ENCODE measurements around the gene SLC25A26.

Gene SLC25A26

GRCh38 chr3:66370179-66370578 is 149.4 kb downstream of the SLC25A26 start:
- Histone ChIP-seq H3K9me3 (ENCODE audit: severe bottlenecking) (no peaks in the 10 kb centered on the region), H3K27ac (no peak overlapping the region), H3K4me3 (ENCODE audit: low read depth, low read length) (no peak overlapping the region), H3K36me3 (no peaks in the 10 kb centered on the region; the same call in 1 of the 2 replicates), H3K27me3 (ENCODE audit: insufficient read depth, low read depth, severe bottlenecking) (no peaks in the 10 kb centered on the region)
- TF ChIP-seq CTCF (IDR thresholded peaks at IDR 0.05; ENCODE audit: low read depth, low read length), result no peak
- DNase-seq, result no peak

- Histone ChIP-seq H3K27ac (no peak overlapping the region), H3K27me3 (ENCODE audit: insufficient read depth, low read depth, severe bottlenecking) (no peaks in the 10 kb centered on the region), H3K36me3 (no peaks in the 10 kb centered on the region; the same call in 1 of the 2 replicates), H3K4me3 (ENCODE audit: low read depth, low read length) (no peak overlapping the region), H3K9me3 (ENCODE audit: severe bottlenecking) (no peaks in the 10 kb centered on the region)
- TF ChIP-seq CTCF (IDR thresholded peaks at IDR 0.05; ENCODE audit: low read depth, low read length), result no peak
- DNase-seq, result no peak
These were observed 150.6 kb downstream of the SLC25A26 start for GRCh38 chr3:66371432-66371831.

- DNase-seq, result peak; percentile 58
- H3K27me3 ChIP-seq (ENCODE audit: insufficient read depth, low read depth, severe bottlenecking), result no peaks in the 10 kb centered on the region
- H3K36me3 ChIP-seq, result peaks cover 3% of the 10 kb centered on the region
- H3K27ac ChIP-seq, result no peak overlapping the region
- H3K4me3 ChIP-seq (ENCODE audit: low read depth, low read length), result no peak overlapping the region
- no peaks in the 10 kb centered on the region for H3K9me3 ChIP-seq (ENCODE audit: severe bottlenecking)
- TF ChIP-seq CTCF (IDR thresholded peaks at IDR 0.05; ENCODE audit: low read depth, low read length), result peak; percentile 44
These were observed 152.0 kb downstream of the SLC25A26 start for GRCh38 chr3:66372681-66373350.

GRCh38 chr3:66376568-66376967 is 155.8 kb downstream of the SLC25A26 start:
- no peak for DNase-seq
- H3K9me3 ChIP-seq (ENCODE audit: severe bottlenecking), result no peaks in the 10 kb centered on the region
- no peak overlapping the region for H3K4me3 ChIP-seq (ENCODE audit: low read depth, low read length)
- no peaks in the 10 kb centered on the region for H3K27me3 ChIP-seq (ENCODE audit: insufficient read depth, low read depth, severe bottlenecking)
- TF ChIP-seq CTCF (IDR thresholded peaks at IDR 0.05; ENCODE audit: low read depth, low read length), result no peak
- H3K27ac ChIP-seq, result no peak overlapping the region
- peaks cover 33% of the 10 kb centered on the region for H3K36me3 ChIP-seq

GRCh38 chr3:66377800-66378199 is 157.0 kb downstream of the SLC25A26 start:
- H3K27ac ChIP-seq, result no peak overlapping the region
- H3K36me3 ChIP-seq, result peaks cover 42% of the 10 kb centered on the region
- H3K9me3 ChIP-seq (ENCODE audit: severe bottlenecking), result no peaks in the 10 kb centered on the region
- no peaks in the 10 kb centered on the region for H3K27me3 ChIP-seq (ENCODE audit: insufficient read depth, low read depth, severe bottlenecking)
- no peak overlapping the region for H3K4me3 ChIP-seq (ENCODE audit: low read depth, low read length)
- no peak for DNase-seq
- no peak for TF ChIP-seq CTCF (IDR thresholded peaks at IDR 0.05; ENCODE audit: low read depth, low read length)

GRCh38 chr3:66378256-66378655 is 157.5 kb downstream of the SLC25A26 start:
- Histone ChIP-seq H3K9me3 (ENCODE audit: severe bottlenecking) (no peaks in the 10 kb centered on the region), H3K27me3 (ENCODE audit: insufficient read depth, low read depth, severe bottlenecking) (no peaks in the 10 kb centered on the region), H3K27ac (no peak overlapping the region), H3K36me3 (peaks cover 46% of the 10 kb centered on the region), H3K4me3 (ENCODE audit: low read depth, low read length) (no peak overlapping the region)
- DNase-seq, result no peak
- TF ChIP-seq CTCF (IDR thresholded peaks at IDR 0.05; ENCODE audit: low read depth, low read length), result peak; percentile 52

All from WERI-Rb-1 (cell line).